Panc1 (cell line): ENCODE results near the gene C1RL. TPM values are rescaled to one million over a fixed set of nuclear protein-coding genes. Genes with fewer than 3 reads are reported as not detected.

Experiments used
- ATAC-seq: fragments of 200-7000 bp; cut with Tn5 transposase; 2 replicates; pipeline ENCODE4 v1.9.1; 2020; ENCODE audit warnings: mild to moderate bottlenecking, moderate library complexity
- BruUV-seq: library from RNA; stranded (reverse); fragments of 400-500 nt; replicated peaks from 2 replicates; lab custom pipeline; 2021; lab: Mats Ljungman, UMichigan
- CTCF ChIA-PET: fragments of 300-600 bp; sonication (Branson Sonifier 250); formaldehyde crosslinking; loops from one replicate; lab custom pipeline; 2022; ENCODE audit warnings: antibody characterized with exemption; lab: Charles Lee
- POLR2A ChIA-PET: fragments of 300-600 bp; sonication (Branson Sonifier 250); formaldehyde crosslinking; loops from one replicate; lab custom pipeline; 2022; ENCODE audit warnings: antibody characterized with exemption; lab: Charles Lee
- DNase-seq: peaks from one replicate; pipeline ENCODE4 v3.0.0-alpha.2; 2010; ENCODE audit warnings: low read depth, low spot score
- H3K27ac ChIP-seq: 2 replicates; pipeline ENCODE4 v1.5.1; 2011; ENCODE audit warnings: mild to moderate bottlenecking, low read length, inconsistent platforms
- H3K27me3 ChIP-seq: fragments of 200-500 bp; sonication (Bioruptor generic); 2 replicates; pipeline ENCODE4 v1.6.0; 2014; ENCODE audit warnings: low read length, inconsistent platforms; ENCODE audit not compliant: control insufficient read depth, insufficient read depth
- H3K36me3 ChIP-seq: fragments of 200-500 bp; sonication (Bioruptor generic); 2 replicates; pipeline ENCODE4 v1.5.1; 2014; ENCODE audit warnings: inconsistent platforms, mild to moderate bottlenecking, low read length, moderate library complexity; ENCODE audit not compliant: control insufficient read depth, insufficient read depth
- H3K4me1 ChIP-seq: 2 replicates; pipeline ENCODE4 v1.5.1; 2011; ENCODE audit warnings: inconsistent platforms, mild to moderate bottlenecking, low read length, moderate library complexity; ENCODE audit not compliant: control insufficient read depth, insufficient read depth
- H3K4me3 ChIP-seq, 2 experiments: 2 replicates each; pipeline ENCODE4 v1.5.1; 2011 to 2012; ENCODE audit warnings: low read depth in 2 of 2, low read length in 2 of 2, mild to moderate bottlenecking in 2 of 2, inconsistent platforms in 1 of 2, moderate library complexity in 1 of 2
- H3K9me3 ChIP-seq: fragments of 200-500 bp; sonication (Bioruptor generic); 2 replicates; pipeline ENCODE4 v1.5.1; 2014; ENCODE audit warnings: low read depth, mild to moderate bottlenecking, inconsistent platforms, low read length, moderate library complexity; ENCODE audit not compliant: control insufficient read depth, insufficient read depth
- POLR2AphosphoS5 ChIP-seq: IDR thresholded peaks from 2 replicates; pipeline ENCODE4 v1.6.1; 2012; ENCODE audit warnings: mild to moderate bottlenecking, low read depth, low read length, moderate library complexity
- SIN3A ChIP-seq: IDR thresholded peaks from 2 replicates; pipeline ENCODE4 v1.6.1; 2012; ENCODE audit warnings: low read depth, mild to moderate bottlenecking, low read length, moderate library complexity, borderline replicate concordance; ENCODE audit not compliant: insufficient read depth
- TCF7L2 ChIP-seq: IDR thresholded peaks from 2 replicates; pipeline ENCODE4 v1.6.1; 2011; ENCODE audit warnings: mild to moderate bottlenecking, low read depth, low read length, inconsistent platforms
- in situ Hi-C: cut with HindIII; loops from 2 replicates; pipeline ENCODE4 v1.10.0; 2016; ENCODE audit warnings: low sequenced_read_pairs, low pct_unique_long_range_greater_than_20kb
- intact Hi-C: fragments of 100-400 bp; cut with micrococcal nuclease; formaldehyde crosslinking; loops from one replicate; pipeline ENCODE4 v1.10.0; 2022; ENCODE audit not compliant: unreplicated experiment
- total RNA-seq: library from RNA; stranded (reverse); gene quantifications from one replicate; pipeline ENCODE4 v1.2.1, GENCODE V29; 2021; ENCODE audit not compliant: unreplicated experiment
- TF ChIP-seq, protein P1 (sequence below), 2 experiments: IDR thresholded peaks; 2 replicates each; pipeline ENCODE4 v1.6.1; 2011 to 2012; ENCODE audit warnings: low read depth in 2 of 2, control low read depth in 1 of 2, low read length in 1 of 2, mild to moderate bottlenecking in 1 of 2, moderate library complexity in 1 of 2; ENCODE audit not compliant: insufficient read depth in 1 of 2
- TF ChIP-seq, protein P2 (sequence below): fragments of 450-650 bp; IDR thresholded peaks from 2 replicates; pipeline ENCODE4 v1.5.1; 2017; ENCODE audit warnings: mild to moderate bottlenecking

The C1RL gene
- total RNA-seq, 1 experiment from 2014 or later, result 10.7 TPM

GRCh38 chr12:7083125-7083524 lies 25.9 kb downstream of the C1RL start:
- Histone ChIP-seq H3K27ac (no peak overlapping the region), H3K36me3 (no peaks in the 10 kb centered on the region), H3K27me3 (no peaks in the 10 kb centered on the region), H3K4me1 (no peaks in the 10 kb centered on the region), H3K4me3 (no peak overlapping the region), H3K9me3 (no peaks in the 10 kb centered on the region)
- BruUV-seq, result no TSS peak
- ChIA-PET POLR2A (no interaction called here), CTCF (no interaction called here)
- TF ChIP-seq SIN3A (no peak), POLR2AphosphoS5 (no peak), TCF7L2 (no peak)
- TF ChIP-seq, protein P1, sequence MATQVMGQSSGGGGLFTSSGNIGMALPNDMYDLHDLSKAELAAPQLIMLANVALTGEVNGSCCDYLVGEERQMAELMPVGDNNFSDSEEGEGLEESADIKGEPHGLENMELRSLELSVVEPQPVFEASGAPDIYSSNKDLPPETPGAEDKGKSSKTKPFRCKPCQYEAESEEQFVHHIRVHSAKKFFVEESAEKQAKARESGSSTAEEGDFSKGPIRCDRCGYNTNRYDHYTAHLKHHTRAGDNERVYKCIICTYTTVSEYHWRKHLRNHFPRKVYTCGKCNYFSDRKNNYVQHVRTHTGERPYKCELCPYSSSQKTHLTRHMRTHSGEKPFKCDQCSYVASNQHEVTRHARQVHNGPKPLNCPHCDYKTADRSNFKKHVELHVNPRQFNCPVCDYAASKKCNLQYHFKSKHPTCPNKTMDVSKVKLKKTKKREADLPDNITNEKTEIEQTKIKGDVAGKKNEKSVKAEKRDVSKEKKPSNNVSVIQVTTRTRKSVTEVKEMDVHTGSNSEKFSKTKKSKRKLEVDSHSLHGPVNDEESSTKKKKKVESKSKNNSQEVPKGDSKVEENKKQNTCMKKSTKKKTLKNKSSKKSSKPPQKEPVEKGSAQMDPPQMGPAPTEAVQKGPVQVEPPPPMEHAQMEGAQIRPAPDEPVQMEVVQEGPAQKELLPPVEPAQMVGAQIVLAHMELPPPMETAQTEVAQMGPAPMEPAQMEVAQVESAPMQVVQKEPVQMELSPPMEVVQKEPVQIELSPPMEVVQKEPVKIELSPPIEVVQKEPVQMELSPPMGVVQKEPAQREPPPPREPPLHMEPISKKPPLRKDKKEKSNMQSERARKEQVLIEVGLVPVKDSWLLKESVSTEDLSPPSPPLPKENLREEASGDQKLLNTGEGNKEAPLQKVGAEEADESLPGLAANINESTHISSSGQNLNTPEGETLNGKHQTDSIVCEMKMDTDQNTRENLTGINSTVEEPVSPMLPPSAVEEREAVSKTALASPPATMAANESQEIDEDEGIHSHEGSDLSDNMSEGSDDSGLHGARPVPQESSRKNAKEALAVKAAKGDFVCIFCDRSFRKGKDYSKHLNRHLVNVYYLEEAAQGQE (IDR thresholded peaks at IDR 0.05; ENCODE audit: insufficient read depth in 1 of 2, low read depth in 2 of 2, low read length in 1 of 2), result no peak
- TF ChIP-seq, protein P2, sequence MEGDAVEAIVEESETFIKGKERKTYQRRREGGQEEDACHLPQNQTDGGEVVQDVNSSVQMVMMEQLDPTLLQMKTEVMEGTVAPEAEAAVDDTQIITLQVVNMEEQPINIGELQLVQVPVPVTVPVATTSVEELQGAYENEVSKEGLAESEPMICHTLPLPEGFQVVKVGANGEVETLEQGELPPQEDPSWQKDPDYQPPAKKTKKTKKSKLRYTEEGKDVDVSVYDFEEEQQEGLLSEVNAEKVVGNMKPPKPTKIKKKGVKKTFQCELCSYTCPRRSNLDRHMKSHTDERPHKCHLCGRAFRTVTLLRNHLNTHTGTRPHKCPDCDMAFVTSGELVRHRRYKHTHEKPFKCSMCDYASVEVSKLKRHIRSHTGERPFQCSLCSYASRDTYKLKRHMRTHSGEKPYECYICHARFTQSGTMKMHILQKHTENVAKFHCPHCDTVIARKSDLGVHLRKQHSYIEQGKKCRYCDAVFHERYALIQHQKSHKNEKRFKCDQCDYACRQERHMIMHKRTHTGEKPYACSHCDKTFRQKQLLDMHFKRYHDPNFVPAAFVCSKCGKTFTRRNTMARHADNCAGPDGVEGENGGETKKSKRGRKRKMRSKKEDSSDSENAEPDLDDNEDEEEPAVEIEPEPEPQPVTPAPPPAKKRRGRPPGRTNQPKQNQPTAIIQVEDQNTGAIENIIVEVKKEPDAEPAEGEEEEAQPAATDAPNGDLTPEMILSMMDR, result no peak
- in situ Hi-C loops, result no loop called here
- ATAC-seq, result no peak
- intact Hi-C loops, result no loop called here
- no peak for DNase-seq

DNA sequence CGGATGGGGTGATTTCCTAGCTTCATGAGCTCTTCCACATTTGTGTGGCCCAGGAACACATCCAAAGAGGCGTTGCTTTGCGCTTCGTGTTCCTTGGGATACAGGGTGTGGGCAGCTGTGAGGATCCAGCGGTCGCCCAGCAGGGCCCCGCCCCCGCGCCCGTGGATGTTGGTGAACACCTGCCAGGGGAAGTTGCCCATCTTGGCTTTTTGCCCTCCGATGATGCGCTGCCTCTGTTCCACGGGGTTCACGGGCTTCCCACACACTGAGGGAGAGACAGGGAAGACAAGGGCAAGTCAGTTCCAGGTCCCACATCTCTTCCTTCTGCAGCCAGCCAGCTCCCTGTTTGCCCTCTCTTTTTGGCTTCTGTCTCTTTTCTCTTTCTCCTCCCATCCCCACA lies 28.0 kb downstream of the C1RL start:
- H3K36me3 ChIP-seq, result no peaks in the 10 kb centered on the region
- ChIA-PET CTCF (no interaction called here), POLR2A (no interaction called here)

More for the DNA sequence above, 28.0 kb downstream of the C1RL start:
- no peaks in the 10 kb centered on the region for H3K27me3 ChIP-seq
- TF ChIP-seq TCF7L2, result no peak
- TF ChIP-seq, protein P1 (IDR thresholded peaks at IDR 0.05; ENCODE audit: insufficient read depth in 1 of 2, low read depth in 2 of 2, low read length in 1 of 2), result no peak
- no peak for TF ChIP-seq POLR2AphosphoS5
- in situ Hi-C loops (no loop called here), intact Hi-C loops (no loop called here)
- H3K4me1 ChIP-seq, result no peaks in the 10 kb centered on the region
- no peak overlapping the region for H3K4me3 ChIP-seq
- DNase-seq, result no peak
- ATAC-seq, result no peak
- no peaks in the 10 kb centered on the region for H3K9me3 ChIP-seq
- no peak overlapping the region for H3K27ac ChIP-seq
- BruUV-seq, result no TSS peak
